HCT116 (cell line): Measurements from ENCODE around the gene KCNJ1.

Experiments
- CEBPB ChIP-seq: IDR thresholded peaks from 2 replicates; pipeline ENCODE4 v1.6.1; 2012; ENCODE audit warnings: low read depth
- EZH2 ChIP-seq: fragments of 200-600 bp; sonication (generic); IDR thresholded peaks from 2 replicates; pipeline ENCODE4 v1.6.1; 2017; ENCODE audit warnings: antibody characterized with exemption, mixed run types
- FOSL1 ChIP-seq: IDR thresholded peaks from 2 replicates; pipeline ENCODE4 v1.6.1; 2012; ENCODE audit warnings: low read depth
- JUND ChIP-seq: IDR thresholded peaks from 2 replicates; pipeline ENCODE4 v1.6.1; 2012
- POLR2A ChIP-seq: IDR thresholded peaks from 2 replicates; pipeline ENCODE4 v1.7.0; 2011; ENCODE audit warnings: borderline replicate concordance; ENCODE audit not compliant: insufficient read depth, insufficient read length; ENCODE audit errors: extremely low read depth
- POLR2AphosphoS5 ChIP-seq: IDR thresholded peaks from 2 replicates; pipeline ENCODE4 v1.6.1; 2011; ENCODE audit warnings: mild to moderate bottlenecking, low read depth, low read length, moderate library complexity
- SIN3A ChIP-seq: IDR thresholded peaks from 2 replicates; pipeline ENCODE4 v1.6.1; 2012; ENCODE audit warnings: low read depth
- ZFX ChIP-seq: fragments of 450-650 bp; IDR thresholded peaks from 2 replicates; pipeline ENCODE4 v1.6.1; 2017
- TF ChIP-seq, protein P1 (sequence below), 3 experiments: fragments of 200-600 bp in 1 of 3; sonication (generic) in 1 of 3; IDR thresholded peaks in 2 of 3; conservative IDR thresholded peaks in 1 of 3; 2 replicates each; pipeline ENCODE4 v1.5.1; 2012 to 2017; ENCODE audit warnings: low read depth in 2 of 3, low read length in 2 of 3, antibody characterized with exemption in 1 of 3, borderline replicate concordance in 1 of 3, control low read depth in 1 of 3, mild to moderate bottlenecking in 1 of 3, mixed read lengths in 1 of 3, mixed run types in 1 of 3, moderate library complexity in 1 of 3; ENCODE audit not compliant: insufficient read depth in 1 of 3
- TF ChIP-seq, protein P2 (sequence below): IDR thresholded peaks from 2 replicates; pipeline ENCODE4 v1.6.1; 2011; ENCODE audit warnings: mild to moderate bottlenecking, low read length, moderate library complexity; ENCODE audit not compliant: insufficient replicate concordance; ENCODE audit errors: extremely low read depth
- TF ChIP-seq, protein P3 (sequence below): IDR thresholded peaks from 2 replicates; pipeline ENCODE4 v1.6.1; 2012; ENCODE audit warnings: low read depth
- TF ChIP-seq, protein P4 (sequence below): IDR thresholded peaks from 2 replicates; pipeline ENCODE4 v1.6.1; 2012

DNA sequence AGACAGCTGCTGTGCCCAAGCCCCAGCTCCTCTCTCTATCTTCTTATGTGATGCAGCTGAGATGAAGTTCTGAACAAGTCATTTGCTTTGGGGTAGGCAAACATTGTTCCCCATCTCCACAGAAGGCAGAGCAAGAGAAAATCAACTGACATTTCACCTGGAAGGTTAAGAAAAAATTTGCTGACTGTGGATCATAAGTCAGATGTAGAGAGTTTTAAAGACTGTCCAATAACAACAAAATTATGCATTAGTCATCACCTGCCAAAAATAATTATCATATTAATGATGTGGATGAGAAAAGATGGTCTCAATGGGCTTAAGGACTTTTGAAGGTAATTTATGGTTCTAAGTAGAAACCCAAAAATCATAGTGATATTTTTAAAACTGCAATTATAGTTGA, 59.2 kb downstream of the KCNJ1 start:
- TF ChIP-seq, protein P1, sequence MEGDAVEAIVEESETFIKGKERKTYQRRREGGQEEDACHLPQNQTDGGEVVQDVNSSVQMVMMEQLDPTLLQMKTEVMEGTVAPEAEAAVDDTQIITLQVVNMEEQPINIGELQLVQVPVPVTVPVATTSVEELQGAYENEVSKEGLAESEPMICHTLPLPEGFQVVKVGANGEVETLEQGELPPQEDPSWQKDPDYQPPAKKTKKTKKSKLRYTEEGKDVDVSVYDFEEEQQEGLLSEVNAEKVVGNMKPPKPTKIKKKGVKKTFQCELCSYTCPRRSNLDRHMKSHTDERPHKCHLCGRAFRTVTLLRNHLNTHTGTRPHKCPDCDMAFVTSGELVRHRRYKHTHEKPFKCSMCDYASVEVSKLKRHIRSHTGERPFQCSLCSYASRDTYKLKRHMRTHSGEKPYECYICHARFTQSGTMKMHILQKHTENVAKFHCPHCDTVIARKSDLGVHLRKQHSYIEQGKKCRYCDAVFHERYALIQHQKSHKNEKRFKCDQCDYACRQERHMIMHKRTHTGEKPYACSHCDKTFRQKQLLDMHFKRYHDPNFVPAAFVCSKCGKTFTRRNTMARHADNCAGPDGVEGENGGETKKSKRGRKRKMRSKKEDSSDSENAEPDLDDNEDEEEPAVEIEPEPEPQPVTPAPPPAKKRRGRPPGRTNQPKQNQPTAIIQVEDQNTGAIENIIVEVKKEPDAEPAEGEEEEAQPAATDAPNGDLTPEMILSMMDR (IDR thresholded peaks at IDR 0.05 in 2 of 3, conservative IDR thresholded peaks at IDR 0.05 in 1 of 3; ENCODE audit: borderline replicate concordance in 1 of 3, insufficient read depth in 1 of 3, low read depth in 2 of 3, low read length in 2 of 3) = no peak
- TF ChIP-seq POLR2A (no peak), POLR2AphosphoS5 (no peak), CEBPB (no peak), ZFX (no peak), EZH2 (no peak), FOSL1 (no peak), JUND (no peak), SIN3A (no peak)
- TF ChIP-seq, protein P2, sequence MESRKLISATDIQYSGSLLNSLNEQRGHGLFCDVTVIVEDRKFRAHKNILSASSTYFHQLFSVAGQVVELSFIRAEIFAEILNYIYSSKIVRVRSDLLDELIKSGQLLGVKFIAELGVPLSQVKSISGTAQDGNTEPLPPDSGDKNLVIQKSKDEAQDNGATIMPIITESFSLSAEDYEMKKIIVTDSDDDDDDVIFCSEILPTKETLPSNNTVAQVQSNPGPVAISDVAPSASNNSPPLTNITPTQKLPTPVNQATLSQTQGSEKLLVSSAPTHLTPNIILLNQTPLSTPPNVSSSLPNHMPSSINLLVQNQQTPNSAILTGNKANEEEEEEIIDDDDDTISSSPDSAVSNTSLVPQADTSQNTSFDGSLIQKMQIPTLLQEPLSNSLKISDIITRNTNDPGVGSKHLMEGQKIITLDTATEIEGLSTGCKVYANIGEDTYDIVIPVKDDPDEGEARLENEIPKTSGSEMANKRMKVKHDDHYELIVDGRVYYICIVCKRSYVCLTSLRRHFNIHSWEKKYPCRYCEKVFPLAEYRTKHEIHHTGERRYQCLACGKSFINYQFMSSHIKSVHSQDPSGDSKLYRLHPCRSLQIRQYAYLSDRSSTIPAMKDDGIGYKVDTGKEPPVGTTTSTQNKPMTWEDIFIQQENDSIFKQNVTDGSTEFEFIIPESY = no peak
- TF ChIP-seq, protein P3, sequence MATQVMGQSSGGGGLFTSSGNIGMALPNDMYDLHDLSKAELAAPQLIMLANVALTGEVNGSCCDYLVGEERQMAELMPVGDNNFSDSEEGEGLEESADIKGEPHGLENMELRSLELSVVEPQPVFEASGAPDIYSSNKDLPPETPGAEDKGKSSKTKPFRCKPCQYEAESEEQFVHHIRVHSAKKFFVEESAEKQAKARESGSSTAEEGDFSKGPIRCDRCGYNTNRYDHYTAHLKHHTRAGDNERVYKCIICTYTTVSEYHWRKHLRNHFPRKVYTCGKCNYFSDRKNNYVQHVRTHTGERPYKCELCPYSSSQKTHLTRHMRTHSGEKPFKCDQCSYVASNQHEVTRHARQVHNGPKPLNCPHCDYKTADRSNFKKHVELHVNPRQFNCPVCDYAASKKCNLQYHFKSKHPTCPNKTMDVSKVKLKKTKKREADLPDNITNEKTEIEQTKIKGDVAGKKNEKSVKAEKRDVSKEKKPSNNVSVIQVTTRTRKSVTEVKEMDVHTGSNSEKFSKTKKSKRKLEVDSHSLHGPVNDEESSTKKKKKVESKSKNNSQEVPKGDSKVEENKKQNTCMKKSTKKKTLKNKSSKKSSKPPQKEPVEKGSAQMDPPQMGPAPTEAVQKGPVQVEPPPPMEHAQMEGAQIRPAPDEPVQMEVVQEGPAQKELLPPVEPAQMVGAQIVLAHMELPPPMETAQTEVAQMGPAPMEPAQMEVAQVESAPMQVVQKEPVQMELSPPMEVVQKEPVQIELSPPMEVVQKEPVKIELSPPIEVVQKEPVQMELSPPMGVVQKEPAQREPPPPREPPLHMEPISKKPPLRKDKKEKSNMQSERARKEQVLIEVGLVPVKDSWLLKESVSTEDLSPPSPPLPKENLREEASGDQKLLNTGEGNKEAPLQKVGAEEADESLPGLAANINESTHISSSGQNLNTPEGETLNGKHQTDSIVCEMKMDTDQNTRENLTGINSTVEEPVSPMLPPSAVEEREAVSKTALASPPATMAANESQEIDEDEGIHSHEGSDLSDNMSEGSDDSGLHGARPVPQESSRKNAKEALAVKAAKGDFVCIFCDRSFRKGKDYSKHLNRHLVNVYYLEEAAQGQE = no peak
- TF ChIP-seq, protein P4, sequence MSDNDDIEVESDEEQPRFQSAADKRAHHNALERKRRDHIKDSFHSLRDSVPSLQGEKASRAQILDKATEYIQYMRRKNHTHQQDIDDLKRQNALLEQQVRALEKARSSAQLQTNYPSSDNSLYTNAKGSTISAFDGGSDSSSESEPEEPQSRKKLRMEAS = no peak
